Astrocyte of the spinal cord (primary cell): ENCODE measurements around the gene VAV2.

ENCODE experiments used
- DNase-seq: peaks from one replicate; pipeline ENCODE4 v3.0.0; 2011; ENCODE audit warnings: low read depth, low spot score
- H3K4me3 ChIP-seq: 2 replicates; pipeline ENCODE4 v1.5.1; 2011; ENCODE audit warnings: low read depth, mild to moderate bottlenecking, low read length, moderate library complexity
- CTCF ChIP-seq: IDR thresholded peaks from 2 replicates; pipeline ENCODE4 v1.5.1; 2012; ENCODE audit warnings: low read depth, mild to moderate bottlenecking, low read length, inconsistent platforms
- in situ Hi-C: cut with HindIII; loops from 2 replicates; pipeline ENCODE4 v1.10.0; 2017; ENCODE audit warnings: low sequenced_read_pairs

Gene VAV2

GRCh38 chr9:133779081-133779480 lies 213.0 kb downstream of the VAV2 start:
- in situ Hi-C loops: loop anchor here (25.0 kb wide), 1 partner anchor 233 kb away; no protein-coding TSS in a partner anchor
- DNase-seq: no peak
- no peak overlapping the region for H3K4me3 ChIP-seq
- TF ChIP-seq CTCF: no peak

- in situ Hi-C loops: loop anchor here (25.0 kb wide), 1 partner anchor 234 kb away; no protein-coding TSS in a partner anchor
- no peak for DNase-seq
- no peak for TF ChIP-seq CTCF
- no peak overlapping the region for H3K4me3 ChIP-seq
Measured at GRCh38 chr9:133778336-133779013, 213.6 kb downstream of the VAV2 start.

- in situ Hi-C loops: loop anchor here (25.0 kb wide), 1 partner anchor 234 kb away; no protein-coding TSS in a partner anchor
- DNase-seq: no peak
- TF ChIP-seq CTCF: no peak
- no peak overlapping the region for H3K4me3 ChIP-seq
Measured at GRCh38 chr9:133777871-133778270, 214.3 kb downstream of the VAV2 start.

- H3K4me3 ChIP-seq: no peak overlapping the region
- in situ Hi-C loops: loop anchor here (25.0 kb wide), 1 partner anchor 235 kb away; no protein-coding TSS in a partner anchor
- no peak for TF ChIP-seq CTCF
- DNase-seq: no peak
Measured at GRCh38 chr9:133777068-133777791, 214.9 kb downstream of the VAV2 start.

GRCh38 chr9:133775951-133776905 lies 215.9 kb downstream of the VAV2 start:
- no peak for DNase-seq
- in situ Hi-C loops: loop anchor here (25.0 kb wide), 1 partner anchor 236 kb away; no protein-coding TSS in a partner anchor
- no peak for TF ChIP-seq CTCF
- H3K4me3 ChIP-seq: no peak overlapping the region

- H3K4me3 ChIP-seq: no peak overlapping the region
- TF ChIP-seq CTCF: no peak
- in situ Hi-C loops: loop anchor here (25.0 kb wide), 1 partner anchor 237 kb away; no protein-coding TSS in a partner anchor
- DNase-seq: no peak
Measured at GRCh38 chr9:133775291-133775690, 216.8 kb downstream of the VAV2 start.
